Measurements from ENCODE around the gene ADGRF5.

- TF ChIP-seq CTCF (conservative IDR thresholded peaks at IDR 0.05; ENCODE audit: low read depth in 2 of 2) (no peak), EZH2 (IDR thresholded peaks at IDR 0.05; ENCODE audit: low read depth, unreplicated experiment) (no peak), EZH2phosphoT487 (IDR thresholded peaks at IDR 0.05; ENCODE audit: unreplicated experiment) (no peak), ZNF331 (CRISPR knock-in tag; IDR thresholded peaks at IDR 0.05; ENCODE audit: low read depth) (no peak)
Observed at GRCh38 chr6:46901882-46902314, 19.8 kb downstream of the ADGRF5 start.

Measured in GM23338 (cell line).